Panc1 (cell line): Measurements from ENCODE around the gene PAWR. TPM values are rescaled to one million over a fixed set of nuclear protein-coding genes. Genes with fewer than 3 reads are reported as not detected.

Experiments used
- ATAC-seq: fragments of 200-7000 bp; cut with Tn5 transposase; 2 replicates; pipeline ENCODE4 v1.9.1; 2020; ENCODE audit warnings: mild to moderate bottlenecking, moderate library complexity
- BruUV-seq: library from RNA; stranded (reverse); fragments of 400-500 nt; replicated peaks from 2 replicates; lab custom pipeline; 2021; lab: Mats Ljungman, UMichigan
- CTCF ChIA-PET: fragments of 300-600 bp; sonication (Branson Sonifier 250); formaldehyde crosslinking; loops from one replicate; lab custom pipeline; 2022; ENCODE audit warnings: antibody characterized with exemption; lab: Charles Lee
- POLR2A ChIA-PET: fragments of 300-600 bp; sonication (Branson Sonifier 250); formaldehyde crosslinking; loops from one replicate; lab custom pipeline; 2022; ENCODE audit warnings: antibody characterized with exemption; lab: Charles Lee
- DNase-seq: peaks from one replicate; pipeline ENCODE4 v3.0.0-alpha.2; 2010; ENCODE audit warnings: low read depth, low spot score
- H3K27ac ChIP-seq: 2 replicates; pipeline ENCODE4 v1.5.1; 2011; ENCODE audit warnings: mild to moderate bottlenecking, low read length, inconsistent platforms
- H3K27me3 ChIP-seq: fragments of 200-500 bp; sonication (Bioruptor generic); 2 replicates; pipeline ENCODE4 v1.6.0; 2014; ENCODE audit warnings: low read length, inconsistent platforms; ENCODE audit not compliant: control insufficient read depth, insufficient read depth
- H3K36me3 ChIP-seq: fragments of 200-500 bp; sonication (Bioruptor generic); 2 replicates; pipeline ENCODE4 v1.5.1; 2014; ENCODE audit warnings: inconsistent platforms, mild to moderate bottlenecking, low read length, moderate library complexity; ENCODE audit not compliant: control insufficient read depth, insufficient read depth
- H3K4me1 ChIP-seq: 2 replicates; pipeline ENCODE4 v1.5.1; 2011; ENCODE audit warnings: inconsistent platforms, mild to moderate bottlenecking, low read length, moderate library complexity; ENCODE audit not compliant: control insufficient read depth, insufficient read depth
- H3K4me3 ChIP-seq, 2 experiments: 2 replicates each; pipeline ENCODE4 v1.5.1; 2011 to 2012; ENCODE audit warnings: low read depth in 2 of 2, low read length in 2 of 2, mild to moderate bottlenecking in 2 of 2, inconsistent platforms in 1 of 2, moderate library complexity in 1 of 2
- H3K9me3 ChIP-seq: fragments of 200-500 bp; sonication (Bioruptor generic); 2 replicates; pipeline ENCODE4 v1.5.1; 2014; ENCODE audit warnings: low read depth, mild to moderate bottlenecking, inconsistent platforms, low read length, moderate library complexity; ENCODE audit not compliant: control insufficient read depth, insufficient read depth
- CTCF ChIP-seq: fragments of 450-650 bp; IDR thresholded peaks from 2 replicates; pipeline ENCODE4 v1.5.1; 2017; ENCODE audit warnings: mild to moderate bottlenecking
- POLR2AphosphoS5 ChIP-seq: IDR thresholded peaks from 2 replicates; pipeline ENCODE4 v1.6.1; 2012; ENCODE audit warnings: mild to moderate bottlenecking, low read depth, low read length, moderate library complexity
- SIN3A ChIP-seq: IDR thresholded peaks from 2 replicates; pipeline ENCODE4 v1.6.1; 2012; ENCODE audit warnings: low read depth, mild to moderate bottlenecking, low read length, moderate library complexity, borderline replicate concordance; ENCODE audit not compliant: insufficient read depth
- TCF7L2 ChIP-seq: IDR thresholded peaks from 2 replicates; pipeline ENCODE4 v1.6.1; 2011; ENCODE audit warnings: mild to moderate bottlenecking, low read depth, low read length, inconsistent platforms
- in situ Hi-C: cut with HindIII; loops from 2 replicates; pipeline ENCODE4 v1.10.0; 2016; ENCODE audit warnings: low sequenced_read_pairs, low pct_unique_long_range_greater_than_20kb
- intact Hi-C: fragments of 100-400 bp; cut with micrococcal nuclease; formaldehyde crosslinking; loops from one replicate; pipeline ENCODE4 v1.10.0; 2022; ENCODE audit not compliant: unreplicated experiment
- total RNA-seq: library from RNA; stranded (reverse); gene quantifications from one replicate; pipeline ENCODE4 v1.2.1, GENCODE V29; 2021; ENCODE audit not compliant: unreplicated experiment
- TF ChIP-seq, protein P1 (sequence below), 2 experiments: IDR thresholded peaks; 2 replicates each; pipeline ENCODE4 v1.6.1; 2011 to 2012; ENCODE audit warnings: low read depth in 2 of 2, control low read depth in 1 of 2, low read length in 1 of 2, mild to moderate bottlenecking in 1 of 2, moderate library complexity in 1 of 2; ENCODE audit not compliant: insufficient read depth in 1 of 2

PAWR gene
- total RNA-seq, 1 experiment from 2014 or later, result 142 TPM

DNA sequence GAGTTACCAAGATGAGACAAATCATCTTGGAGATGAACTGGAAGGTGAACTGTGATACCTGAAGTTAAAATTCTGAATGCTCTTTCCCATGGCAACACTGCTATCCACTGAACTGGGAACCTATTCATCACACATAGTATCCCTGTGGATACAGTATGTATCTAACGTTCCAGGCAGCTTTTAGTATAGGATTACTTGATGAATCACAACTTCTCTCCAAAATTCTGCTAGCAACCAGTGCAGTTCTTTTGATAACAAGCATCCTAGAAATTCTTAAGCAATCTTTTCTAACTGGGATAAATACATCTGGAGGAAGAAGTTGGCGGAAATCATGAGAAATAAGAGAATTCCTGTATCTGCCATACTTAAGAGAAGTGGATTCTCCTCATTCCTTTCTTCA lies 66.4 kb downstream of the PAWR start:
- TF ChIP-seq, protein P1, sequence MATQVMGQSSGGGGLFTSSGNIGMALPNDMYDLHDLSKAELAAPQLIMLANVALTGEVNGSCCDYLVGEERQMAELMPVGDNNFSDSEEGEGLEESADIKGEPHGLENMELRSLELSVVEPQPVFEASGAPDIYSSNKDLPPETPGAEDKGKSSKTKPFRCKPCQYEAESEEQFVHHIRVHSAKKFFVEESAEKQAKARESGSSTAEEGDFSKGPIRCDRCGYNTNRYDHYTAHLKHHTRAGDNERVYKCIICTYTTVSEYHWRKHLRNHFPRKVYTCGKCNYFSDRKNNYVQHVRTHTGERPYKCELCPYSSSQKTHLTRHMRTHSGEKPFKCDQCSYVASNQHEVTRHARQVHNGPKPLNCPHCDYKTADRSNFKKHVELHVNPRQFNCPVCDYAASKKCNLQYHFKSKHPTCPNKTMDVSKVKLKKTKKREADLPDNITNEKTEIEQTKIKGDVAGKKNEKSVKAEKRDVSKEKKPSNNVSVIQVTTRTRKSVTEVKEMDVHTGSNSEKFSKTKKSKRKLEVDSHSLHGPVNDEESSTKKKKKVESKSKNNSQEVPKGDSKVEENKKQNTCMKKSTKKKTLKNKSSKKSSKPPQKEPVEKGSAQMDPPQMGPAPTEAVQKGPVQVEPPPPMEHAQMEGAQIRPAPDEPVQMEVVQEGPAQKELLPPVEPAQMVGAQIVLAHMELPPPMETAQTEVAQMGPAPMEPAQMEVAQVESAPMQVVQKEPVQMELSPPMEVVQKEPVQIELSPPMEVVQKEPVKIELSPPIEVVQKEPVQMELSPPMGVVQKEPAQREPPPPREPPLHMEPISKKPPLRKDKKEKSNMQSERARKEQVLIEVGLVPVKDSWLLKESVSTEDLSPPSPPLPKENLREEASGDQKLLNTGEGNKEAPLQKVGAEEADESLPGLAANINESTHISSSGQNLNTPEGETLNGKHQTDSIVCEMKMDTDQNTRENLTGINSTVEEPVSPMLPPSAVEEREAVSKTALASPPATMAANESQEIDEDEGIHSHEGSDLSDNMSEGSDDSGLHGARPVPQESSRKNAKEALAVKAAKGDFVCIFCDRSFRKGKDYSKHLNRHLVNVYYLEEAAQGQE (IDR thresholded peaks at IDR 0.05; ENCODE audit: insufficient read depth in 1 of 2, low read depth in 2 of 2, low read length in 1 of 2), result no peak
- TF ChIP-seq SIN3A (no peak), POLR2AphosphoS5 (no peak), TCF7L2 (no peak), CTCF (no peak)
- Histone ChIP-seq H3K36me3 (peaks cover 4% of the 10 kb centered on the region; the same call in 1 of the 2 replicates), H3K27me3 (no peaks in the 10 kb centered on the region), H3K4me1 (no peaks in the 10 kb centered on the region; the same call in 1 of the 2 replicates), H3K27ac (no peak overlapping the region), H3K4me3 (no peak overlapping the region), H3K9me3 (peaks cover 6% of the 10 kb centered on the region; the same call in 1 of the 2 replicates)
- in situ Hi-C loops (no loop called here), intact Hi-C loops (loop anchor here (10.0 kb wide), 1 partner anchor 60 kb away; no protein-coding TSS in a partner anchor)
- CTCF ChIA-PET, result no interaction called here
- BruUV-seq, result no TSS peak
- POLR2A ChIA-PET, result interaction anchor here (0.6 kb wide), 1 partner anchor 69 kb away, joined by 3 read pairs; no protein-coding TSS in a partner anchor
- DNase-seq (no peak), ATAC-seq (no peak)

GRCh38 chr12:79619872-79620562 lies 70.7 kb downstream of the PAWR start:
- BruUV-seq, result no TSS peak
- peaks cover 4% of the 10 kb centered on the region; the same call in 1 of the 2 replicates for H3K36me3 ChIP-seq
- intact Hi-C loops, result loop anchor here (10.0 kb wide), 1 partner anchor 65 kb away; no protein-coding TSS in a partner anchor
- in situ Hi-C loops, result no loop called here
- H3K27ac ChIP-seq, result no peak overlapping the region
- ChIA-PET CTCF (no interaction called here), POLR2A (no interaction called here)
- DNase-seq (no peak), ATAC-seq (no peak)
- no peaks in the 10 kb centered on the region; the same call in 1 of the 2 replicates for H3K4me1 ChIP-seq
- H3K27me3 ChIP-seq, result no peaks in the 10 kb centered on the region
- no peak overlapping the region for H3K4me3 ChIP-seq
- H3K9me3 ChIP-seq, result no peaks in the 10 kb centered on the region
- TF ChIP-seq, protein P1 (IDR thresholded peaks at IDR 0.05; ENCODE audit: insufficient read depth in 1 of 2, low read depth in 2 of 2, low read length in 1 of 2), result no peak
- TF ChIP-seq CTCF, result no peak
- no peak for TF ChIP-seq TCF7L2
- TF ChIP-seq POLR2AphosphoS5, result no peak
- TF ChIP-seq SIN3A, result no peak
